Fibroblast of gingiva (primary cell): ENCODE data around the gene TXNRD2.
"Not testable (repeated sequence)": the region's sequence is repeated elsewhere in the genome, so short reads cannot be mapped to it uniquely, and the experiment has no call there.

ENCODE experiments used
- DNase-seq: peaks from one replicate; pipeline ENCODE4 v3.0.0-alpha.2; 2011; ENCODE audit warnings: low read depth

Gene TXNRD2

GRCh38 chr22:19948057-19948760 lies 6.6 kb upstream of the TXNRD2 start:
- no peak for DNase-seq

- DNase-seq: peak; percentile 87
Observed at GRCh38 chr22:19943082-19944026, 1.7 kb upstream of the TXNRD2 start.

DNA sequence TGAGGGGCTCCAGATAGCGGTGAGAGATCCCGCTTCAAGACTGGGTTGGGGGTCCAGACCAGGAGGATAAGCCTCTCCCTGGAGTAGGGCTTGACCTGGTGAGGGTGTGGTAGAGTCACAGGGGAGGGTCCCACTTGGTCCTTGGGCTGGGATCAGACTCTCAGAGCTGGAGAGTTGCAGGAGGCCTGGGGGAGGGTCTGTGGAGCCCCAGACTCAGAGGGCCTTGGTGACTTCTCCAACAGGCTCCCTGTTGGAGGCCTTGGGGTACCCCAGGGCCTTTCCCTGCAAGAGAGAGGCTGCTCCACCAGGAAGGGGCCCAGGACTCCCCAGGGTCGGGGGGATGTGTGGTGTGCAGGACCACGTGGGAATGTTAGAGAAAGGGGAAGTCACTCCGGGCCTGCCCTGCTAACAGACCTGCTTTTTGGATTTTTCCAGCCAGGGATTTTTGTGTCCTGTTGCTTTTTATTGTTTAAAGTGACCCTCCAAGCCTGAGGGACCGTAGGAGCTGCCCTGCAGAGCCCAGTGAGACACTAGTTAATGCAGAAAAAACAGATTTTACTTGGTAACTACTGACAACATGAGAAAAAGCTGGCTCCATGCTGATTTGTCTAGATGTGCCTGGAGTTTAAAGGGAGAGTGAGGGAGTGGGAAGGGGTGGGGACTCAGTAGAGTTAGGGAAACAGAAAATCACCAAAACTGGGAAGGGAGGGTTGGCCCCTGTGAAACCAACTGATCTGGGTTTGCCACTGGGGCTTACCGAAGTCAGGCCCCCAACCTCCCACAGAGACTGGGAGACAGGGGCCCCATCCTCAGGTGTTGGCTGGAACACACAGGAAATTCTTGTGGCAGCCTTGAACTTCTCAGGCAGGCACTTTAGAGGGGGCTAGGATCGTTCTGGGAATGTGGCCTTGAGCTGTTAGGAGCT lies 801 bp upstream of the TXNRD2 start:
- DNase-seq: peak; percentile 77

- no peak for DNase-seq
Observed at GRCh38 chr22:19940536-19941364, 868 bp downstream of the TXNRD2 start.

GRCh38 chr22:19937616-19938473 lies 3.8 kb downstream of the TXNRD2 start:
- DNase-seq: no peak

- DNase-seq: no peak
Observed at GRCh38 chr22:19936513-19936912, 5.1 kb downstream of the TXNRD2 start.

GRCh38 chr22:19935123-19935718 lies 6.4 kb downstream of the TXNRD2 start:
- DNase-seq: not testable (repeated sequence)

DNA sequence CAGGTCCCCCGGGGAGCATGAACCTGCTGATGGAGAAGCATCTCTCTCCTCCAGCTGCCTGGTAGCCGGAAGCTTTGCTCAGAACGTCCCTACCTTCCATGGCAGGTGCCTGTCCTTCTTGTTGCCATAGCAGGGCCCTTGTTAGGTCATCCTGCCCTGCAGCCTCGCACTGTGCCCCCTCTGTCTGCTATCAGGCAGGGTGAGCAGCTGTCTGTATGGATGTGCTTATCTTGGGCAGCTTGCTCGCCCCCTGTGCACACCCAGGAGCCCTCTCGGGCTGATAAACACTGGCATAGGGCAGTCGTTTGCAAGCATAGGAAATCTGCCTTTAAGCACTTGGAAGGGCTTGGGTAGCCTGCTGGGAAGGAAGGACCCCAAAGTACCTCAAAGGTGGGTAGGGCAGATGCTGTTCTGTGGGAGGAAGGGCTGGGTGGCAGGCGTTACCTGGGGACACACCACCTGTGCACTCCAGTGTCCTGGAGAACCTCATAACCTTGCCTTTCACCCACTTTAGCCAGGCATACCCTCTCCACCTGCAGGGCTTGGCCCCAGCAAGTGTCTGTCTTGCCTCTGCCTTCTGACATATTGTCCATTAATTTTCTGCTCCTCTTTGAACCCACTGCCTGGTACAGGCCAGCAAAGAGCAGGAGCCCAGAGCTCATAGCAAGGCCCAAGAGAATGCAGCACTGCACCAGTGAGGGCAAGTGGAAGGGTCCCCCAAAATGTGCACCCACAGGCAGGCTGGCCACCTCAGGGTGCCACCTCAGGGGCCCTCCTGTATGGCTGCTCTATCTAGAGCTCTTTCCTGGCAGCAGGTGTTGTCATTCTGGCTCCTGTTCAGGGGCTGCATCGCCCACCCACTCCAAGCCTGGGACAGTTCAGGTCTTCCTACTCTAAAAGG lies 8.0 kb downstream of the TXNRD2 start:
- no peak for DNase-seq

DNA sequence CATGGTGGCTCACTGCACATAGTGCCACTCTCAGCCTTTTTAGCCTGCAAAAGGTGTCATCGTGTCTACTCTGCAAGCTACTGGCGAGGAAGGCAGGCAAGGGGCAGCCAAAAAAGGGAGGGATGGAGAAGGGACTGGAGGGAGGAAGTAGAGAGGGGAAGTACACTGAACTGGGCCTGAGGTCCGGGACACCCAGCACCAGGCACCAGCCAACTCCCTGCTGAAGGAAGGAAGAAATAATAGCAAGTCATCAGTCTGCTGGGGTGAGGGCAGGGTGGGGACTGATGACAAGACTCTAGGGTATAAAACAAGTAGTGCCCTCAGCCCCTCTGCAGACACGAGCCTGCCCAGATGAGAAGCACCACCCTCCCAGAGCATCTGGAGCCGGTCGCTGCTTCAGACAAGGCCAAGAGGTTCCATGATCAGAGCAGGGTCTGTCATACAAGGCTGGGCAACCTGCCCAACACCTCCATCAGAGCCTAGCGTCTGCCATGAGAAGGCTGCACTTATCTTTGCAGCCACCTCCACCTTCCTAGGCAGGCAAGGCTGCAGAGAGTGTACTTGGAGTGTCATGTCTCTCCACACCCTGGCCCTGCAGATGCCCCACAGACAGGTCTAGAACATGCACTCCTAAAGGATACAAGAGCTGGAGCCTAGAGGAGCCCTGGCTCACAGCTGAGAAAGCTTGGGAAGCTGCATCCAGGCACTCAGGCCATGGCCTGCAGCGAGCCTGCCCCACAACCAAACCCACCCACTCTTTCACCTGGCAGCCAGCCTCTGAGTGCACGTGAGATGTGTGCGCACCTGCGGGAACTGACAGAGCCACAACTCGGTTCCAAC lies 9.0 kb downstream of the TXNRD2 start:
- no peak for DNase-seq

GRCh38 chr22:19931514-19931913 lies 10.1 kb downstream of the TXNRD2 start:
- no peak for DNase-seq

- DNase-seq: no peak
Observed at GRCh38 chr22:19930551-19931486, 10.8 kb downstream of the TXNRD2 start.

GRCh38 chr22:19929586-19930550 lies 11.8 kb downstream of the TXNRD2 start:
- DNase-seq: no peak

GRCh38 chr22:19928207-19928606 lies 13.4 kb downstream of the TXNRD2 start:
- DNase-seq: no peak

DNA sequence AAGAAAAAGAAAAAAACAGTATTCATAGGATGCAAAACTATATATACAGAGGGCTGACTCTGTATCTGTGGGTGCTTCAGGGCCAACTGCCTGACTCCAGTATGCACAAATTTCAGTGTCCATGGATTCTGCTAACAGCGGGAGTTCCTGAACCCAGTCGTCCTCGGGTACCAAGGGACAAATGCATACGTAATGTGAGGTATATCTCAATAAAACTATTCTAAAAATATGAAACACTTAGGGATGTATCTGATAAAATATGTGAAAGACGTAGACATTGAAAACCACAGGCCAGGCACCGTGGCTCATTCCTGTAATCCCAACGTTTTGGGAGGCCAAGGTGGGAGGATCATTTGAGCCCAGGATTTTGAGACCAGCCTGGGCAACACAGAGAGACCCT lies 13.9 kb downstream of the TXNRD2 start:
- DNase-seq: no peak

DNA sequence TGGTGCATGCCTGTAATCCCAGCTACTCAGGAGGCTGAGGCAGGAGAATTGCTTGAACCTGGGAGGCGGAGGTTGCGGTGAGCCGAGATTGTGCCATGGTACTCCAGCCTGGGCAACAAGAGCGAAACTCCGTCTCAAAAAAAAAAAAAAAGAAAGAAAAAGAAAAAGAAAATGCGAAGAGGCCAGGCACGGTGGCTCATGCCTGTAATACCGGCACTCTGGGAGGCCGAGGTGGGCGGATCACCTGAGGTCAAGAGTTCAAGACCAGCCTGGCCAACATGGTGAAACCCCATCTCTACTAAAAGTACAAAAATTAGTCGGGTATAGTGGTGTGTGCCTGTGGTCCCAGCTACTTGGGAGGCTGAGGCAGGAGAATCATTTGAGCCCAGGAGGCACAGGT lies 15.6 kb downstream of the TXNRD2 start:
- DNase-seq: not testable (repeated sequence)
